Stimulated activated CD4-positive, alpha-beta T cell treated with anti-CD3 and anti-CD28 coated beads, Interleukin-4, amount 100 ng/mL, for 24 hours (primary cell): Measurements from ENCODE around the gene SIPA1L3.
"Not testable (repeated sequence)": the region's sequence is repeated elsewhere in the genome, so short reads cannot be mapped to it uniquely, and the experiment has no call there.

Source experiments
- DNase-seq: peaks from one replicate; pipeline ENCODE4 v3.0.0-alpha.2; 2020

Gene SIPA1L3

DNA sequence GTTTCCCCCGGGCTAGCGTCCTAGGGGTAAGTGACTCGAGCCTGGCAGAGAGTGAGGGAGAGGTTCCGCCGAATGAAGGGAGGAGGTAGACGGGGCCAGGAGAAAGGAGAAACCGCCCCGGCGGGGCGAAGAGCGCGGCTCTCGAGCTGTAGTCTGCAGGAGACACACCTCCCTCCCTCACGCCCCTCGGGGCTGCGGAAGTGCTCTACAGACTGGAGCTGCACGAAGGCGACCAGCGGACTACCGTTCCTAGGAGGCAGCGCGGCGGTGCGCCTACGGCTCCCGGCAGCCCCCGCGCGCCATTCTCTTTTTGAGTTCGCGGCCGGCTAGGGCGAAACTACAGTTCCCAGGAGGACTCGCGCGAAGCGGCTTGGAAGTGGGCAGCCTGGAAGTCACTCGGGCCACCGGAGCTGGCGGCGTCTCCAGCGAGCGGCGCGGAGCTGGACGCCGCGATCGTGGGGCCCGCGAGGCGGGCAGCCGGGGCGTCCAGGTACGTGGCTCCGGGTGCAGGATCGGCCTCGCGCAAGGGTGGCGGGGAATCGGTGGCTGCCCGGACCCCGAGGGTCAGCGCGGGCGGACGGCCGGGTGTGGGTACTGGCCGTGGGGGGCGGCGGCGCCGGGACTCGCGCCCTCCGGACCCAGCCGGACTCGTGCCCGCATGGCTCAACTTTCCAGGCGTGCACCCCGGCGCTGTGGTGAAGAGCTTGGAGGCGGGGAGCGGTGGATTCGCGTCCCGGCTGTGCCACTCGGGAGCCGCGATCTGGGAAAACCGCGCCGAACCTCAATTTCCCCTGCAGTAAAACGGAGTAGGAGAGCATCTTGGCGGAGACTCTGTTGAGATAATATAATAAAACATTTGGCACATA lies at the start of gene SIPA1L3:
Gene SIPA1L3, plus strand, starts transcription at position 340 of the 866 bp plus-strand sequence. CDS start 174,358 bp downstream, outside the sequence.
- DNase-seq: peak; percentile 94

- no peak for DNase-seq
These were observed 42.5 kb upstream of the SIPA1L3 start for GRCh38 chr19:37864501-37864900.

- not testable (repeated sequence) for DNase-seq
These were observed 41.1 kb upstream of the SIPA1L3 start for GRCh38 chr19:37865930-37866329.

- DNase-seq: no peak
These were observed 39.2 kb upstream of the SIPA1L3 start for GRCh38 chr19:37867831-37868230.

DNA sequence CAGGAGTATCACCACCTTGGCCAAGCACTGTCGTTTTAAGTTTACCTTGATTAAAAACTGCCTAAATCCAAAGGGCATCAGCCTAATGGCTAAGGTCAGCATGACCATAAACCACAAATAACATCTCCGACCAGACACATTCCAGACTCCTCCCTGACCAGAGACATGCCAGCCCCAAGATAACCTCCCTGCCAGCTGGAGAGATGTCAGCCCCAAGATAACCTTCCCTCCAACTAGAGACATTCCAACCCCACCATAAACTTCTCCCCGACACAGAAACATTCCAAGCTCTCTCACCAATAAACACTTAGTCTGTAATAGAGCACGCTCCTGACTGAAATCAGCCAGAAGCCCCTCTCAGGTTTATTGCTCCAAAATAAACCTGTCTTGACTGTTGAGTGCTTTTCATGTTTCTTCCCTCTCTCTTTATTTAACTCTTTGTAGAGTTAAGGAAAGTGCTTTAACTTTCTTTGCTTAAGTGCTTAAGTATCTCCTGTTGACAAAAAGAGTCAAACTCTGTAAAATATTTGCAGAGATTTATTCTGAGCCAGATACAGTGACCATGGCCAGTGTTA lies 37.2 kb upstream of the SIPA1L3 start:
- DNase-seq: no peak

- no peak for DNase-seq
These were observed 34.6 kb upstream of the SIPA1L3 start for GRCh38 chr19:37872383-37872782.

- no peak for DNase-seq
These were observed 32.2 kb upstream of the SIPA1L3 start for GRCh38 chr19:37874784-37875183.

DNA sequence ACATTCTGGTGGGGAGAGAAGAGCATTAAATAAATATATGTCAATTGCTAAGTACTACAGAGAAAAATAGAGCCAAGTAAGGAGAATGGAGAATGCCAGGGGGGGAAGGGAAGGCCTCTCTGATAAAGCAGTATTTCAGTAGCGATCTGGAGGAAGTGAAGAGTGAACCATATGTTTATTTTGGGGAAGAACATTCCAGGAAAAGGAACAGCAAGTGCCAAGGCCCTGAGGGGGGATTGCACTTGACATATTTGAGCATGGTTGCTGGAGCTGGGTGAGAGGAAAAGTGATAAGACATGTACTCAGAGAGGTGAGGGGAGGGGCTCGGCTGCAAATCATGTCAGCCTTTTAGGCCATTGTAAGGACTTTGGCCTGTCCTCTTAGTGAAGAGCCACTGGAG lies 31.0 kb upstream of the SIPA1L3 start:
- DNase-seq: no peak

DNA sequence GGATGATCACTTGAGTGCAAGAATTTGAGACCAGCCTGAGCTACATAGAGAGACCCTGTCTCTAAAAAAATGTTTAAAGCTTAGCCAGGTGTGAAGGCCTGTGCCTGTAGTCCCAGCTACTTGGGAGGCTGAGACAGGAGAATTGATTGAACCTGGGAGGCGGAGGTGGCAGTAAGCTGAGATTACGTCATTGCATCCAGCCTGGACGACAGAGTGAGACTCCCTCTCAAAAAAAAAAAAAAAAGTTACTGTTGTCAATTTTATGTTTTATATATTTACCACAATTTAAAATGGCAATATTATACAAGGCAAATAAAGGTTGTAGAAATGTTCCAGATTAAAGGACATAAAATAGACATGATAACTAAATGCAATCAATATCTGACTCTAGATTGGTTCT lies 29.9 kb upstream of the SIPA1L3 start:
- DNase-seq: no peak

GRCh38 chr19:37885392-37885791 lies 21.6 kb upstream of the SIPA1L3 start:
- no peak for DNase-seq

DNA sequence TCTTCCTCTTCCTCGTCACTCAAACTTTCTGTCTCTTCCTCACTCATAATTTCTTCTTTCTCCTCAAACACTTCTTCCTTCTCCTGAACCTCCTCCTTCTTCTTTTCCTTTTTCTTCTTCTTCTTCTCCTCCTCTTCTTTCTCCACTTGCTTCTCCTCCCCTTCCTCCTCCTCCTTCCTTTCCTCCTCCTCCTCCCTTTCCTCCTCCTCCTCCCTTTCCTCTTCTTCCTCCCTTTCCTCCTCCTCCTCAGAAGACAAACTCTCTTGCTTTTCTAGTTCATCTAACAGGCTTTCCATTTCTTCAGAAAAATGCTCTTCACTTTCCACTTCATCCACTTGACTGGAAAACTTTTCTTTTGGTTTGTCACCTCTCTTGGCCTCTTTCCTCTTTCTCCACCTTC lies 20.4 kb upstream of the SIPA1L3 start:
- no peak for DNase-seq

DNA sequence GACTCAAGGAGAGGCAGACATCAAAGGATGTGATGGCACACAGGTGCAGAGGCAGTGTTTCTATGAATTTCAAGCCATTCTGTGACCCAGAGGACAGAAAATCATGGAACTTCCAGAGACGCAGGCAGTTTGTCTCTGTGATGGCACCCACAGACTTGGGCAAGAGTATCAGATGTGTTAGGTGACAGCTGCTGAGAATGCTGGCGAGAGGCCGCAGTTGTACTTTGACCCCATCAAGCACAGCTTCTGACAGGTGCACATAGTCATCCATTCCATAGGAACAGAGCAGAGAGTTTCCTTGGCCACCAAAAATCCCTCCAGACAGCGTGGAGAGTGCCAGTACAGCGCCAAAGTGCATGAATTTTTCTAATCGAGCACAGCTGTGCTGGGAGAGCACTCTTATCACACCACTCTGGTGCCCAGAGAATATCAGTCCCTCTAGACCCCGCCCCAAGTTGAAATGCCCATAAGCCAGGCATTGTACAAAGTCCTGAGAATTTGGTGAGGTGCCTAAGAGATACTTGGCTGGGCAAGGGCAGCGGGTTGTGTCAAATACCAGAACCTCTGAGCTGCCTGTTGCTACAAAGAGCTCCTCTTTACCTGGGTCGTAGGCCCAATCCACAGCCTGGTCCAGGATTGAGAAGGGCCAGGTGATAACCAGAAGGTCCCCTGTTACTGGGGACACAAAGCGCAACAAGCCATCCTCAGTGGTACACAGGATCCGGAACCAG lies 13.0 kb upstream of the SIPA1L3 start:
- DNase-seq: no peak

DNA sequence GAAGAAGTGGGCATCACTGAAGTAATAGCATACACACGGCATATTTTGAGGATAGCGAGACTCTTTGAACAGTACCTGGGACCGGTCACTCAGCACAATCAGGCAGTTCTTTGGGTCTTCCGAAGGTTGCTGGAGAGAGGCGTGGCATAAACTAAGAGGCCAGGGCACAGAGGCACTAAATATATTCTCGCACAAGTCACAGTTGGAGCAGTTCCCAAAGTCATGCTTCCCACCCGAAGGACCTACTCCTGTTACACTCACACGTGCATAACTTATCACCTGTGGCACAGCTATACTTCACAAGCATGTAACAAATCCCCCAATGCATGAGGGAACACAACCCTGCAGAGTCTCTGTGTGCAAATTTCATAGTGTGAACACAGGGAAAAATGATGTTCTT lies 10.8 kb upstream of the SIPA1L3 start:
- no peak for DNase-seq

DNA sequence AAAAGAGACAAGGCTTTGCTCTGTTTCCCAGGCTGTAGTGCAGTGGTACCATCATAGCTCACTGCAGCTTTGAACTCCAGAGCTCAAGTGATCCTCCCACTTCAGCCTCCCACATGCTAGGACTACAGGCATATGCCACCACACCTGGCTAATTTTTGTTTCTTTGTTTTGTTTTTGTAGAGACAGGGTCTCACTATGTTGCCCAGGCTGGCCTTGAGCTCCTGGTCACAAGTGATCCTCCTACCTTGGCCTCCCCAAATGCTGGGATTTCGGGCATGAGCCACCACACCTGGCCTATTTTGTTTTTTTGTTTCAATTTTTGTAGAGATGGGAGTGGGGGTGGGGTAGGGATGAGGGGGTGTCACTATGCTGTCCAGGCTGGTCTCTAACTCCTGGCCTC lies 7.6 kb upstream of the SIPA1L3 start:
- DNase-seq: no peak

GRCh38 chr19:37899966-37900365 lies 7.0 kb upstream of the SIPA1L3 start:
- DNase-seq: no peak

GRCh38 chr19:37902668-37903067 lies 4.3 kb upstream of the SIPA1L3 start:
- peak; percentile 89 for DNase-seq

GRCh38 chr19:37903096-37903495 lies 3.9 kb upstream of the SIPA1L3 start:
- no peak for DNase-seq

- peak; percentile 38 for DNase-seq
These were observed 801 bp upstream of the SIPA1L3 start, which contains the start of gene WDR87 for GRCh38 chr19:37905946-37906868. Gene WDR87, minus strand, starts transcription at chr19:37906594. Its CDS starts 8,355 bp downstream, at chr19:37898239.

- no peak for DNase-seq
These were observed 887 bp downstream of the SIPA1L3 start for GRCh38 chr19:37907735-37908455.

GRCh38 chr19:37909661-37910199 lies 2.7 kb downstream of the SIPA1L3 start:
- DNase-seq: no peak

GRCh38 chr19:37914908-37915307 lies 7.9 kb downstream of the SIPA1L3 start:
- no peak for DNase-seq
